Chondrocyte (in vitro differentiated cells): ENCODE measurements around the gene DPY19L1. TPM values are rescaled to one million over a fixed set of nuclear protein-coding genes. Genes with fewer than 3 reads are reported as not detected.
A peak's percentile ranks its signal among the peaks of the same experiment; 100 is the strongest.
"Not testable (repeated sequence)": the region's sequence is repeated elsewhere in the genome, so short reads cannot be mapped to it uniquely, and the experiment has no call there.

Source experiments
- DNase-seq: peaks from one replicate; pipeline ENCODE4 v3.0.0; 2021; ENCODE audit warnings: mixed read lengths, low spot score
- H3K27ac Mint-ChIP-seq: one replicate; pipeline ENCODE4 v1.8.0; 2021; ENCODE audit warnings: mild to moderate bottlenecking, moderate library complexity, mixed read lengths; ENCODE audit not compliant: unreplicated experiment
- H3K27me3 Mint-ChIP-seq: 2 replicates; pipeline ENCODE4 v1.8.0; 2021; ENCODE audit warnings: low read depth, mixed read lengths
- H3K36me3 Mint-ChIP-seq: 2 replicates; pipeline ENCODE4 v1.8.0; 2021; ENCODE audit warnings: low read depth, mixed read lengths
- H3K4me1 Mint-ChIP-seq: 2 replicates; pipeline ENCODE4 v1.8.0; 2021; ENCODE audit warnings: low read depth, mild to moderate bottlenecking, mixed read lengths
- H3K4me3 Mint-ChIP-seq: one replicate; pipeline ENCODE4 v1.8.0; 2021; ENCODE audit warnings: mild to moderate bottlenecking, moderate library complexity, mixed read lengths; ENCODE audit not compliant: unreplicated experiment
- H3K9me3 Mint-ChIP-seq: 2 replicates; pipeline ENCODE4 v1.8.0; 2021; ENCODE audit warnings: low read depth, mixed read lengths
- CTCF ChIP-seq: fragments of 200-600 bp; sonication (generic); IDR thresholded peaks from 2 replicates; pipeline ENCODE4 v1.5.0; 2021; ENCODE audit warnings: antibody characterized with exemption, mild to moderate bottlenecking, moderate library complexity
- total RNA-seq: library from RNA; stranded (reverse); gene quantifications from 3 replicates; pipeline ENCODE4 v1.2.1, GENCODE V29; 2021

Gene DPY19L1
- total RNA-seq, 1 donor from 2014 or later, result 30.9 TPM

DNA sequence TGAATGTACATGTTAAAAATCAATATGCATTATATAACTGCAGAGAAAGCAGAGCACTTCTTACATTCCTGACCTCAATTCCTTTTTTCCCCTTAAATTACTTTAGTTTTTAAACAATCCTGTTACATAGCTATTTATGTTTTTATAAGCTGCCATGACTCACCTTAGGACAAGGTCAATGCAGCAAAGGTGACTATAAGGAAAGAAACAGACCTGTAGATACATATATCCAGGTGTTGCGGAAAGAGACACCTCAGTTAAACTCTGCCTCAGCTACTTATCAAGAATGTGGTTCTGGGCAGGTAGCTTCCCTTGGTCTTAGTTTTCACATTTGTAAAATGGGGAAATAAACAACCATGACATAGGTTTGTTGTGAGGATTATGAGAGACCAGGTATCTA is 105.5 kb downstream of the DPY19L1 start:
- no peaks in the 10 kb centered on the region for H3K9me3 Mint-ChIP-seq

GRCh38 chr7:34929783-34930182 is 107.5 kb downstream of the DPY19L1 start:
- not testable (repeated sequence) for H3K4me3 Mint-ChIP-seq, H3K27ac Mint-ChIP-seq, H3K27me3 Mint-ChIP-seq, DNase-seq, H3K4me1 Mint-ChIP-seq, H3K9me3 Mint-ChIP-seq
- peaks cover 13% of the 10 kb centered on the region for H3K36me3 Mint-ChIP-seq

More for the DNA sequence above, 105.5 kb downstream of the DPY19L1 start:
- Mint-ChIP-seq H3K36me3 (peaks cover 10% of the 10 kb centered on the region), H3K4me3 (no peak overlapping the region), H3K27me3 (no peaks in the 10 kb centered on the region), H3K27ac (no peak overlapping the region), H3K4me1 (peaks cover 4% of the 10 kb centered on the region)
- DNase-seq, result no peak
- TF ChIP-seq CTCF, result no peak

- no peaks in the 10 kb centered on the region for H3K27me3 Mint-ChIP-seq
- DNase-seq, result no peak
- H3K4me1 Mint-ChIP-seq, result no peaks in the 10 kb centered on the region
- peaks cover 11% of the 10 kb centered on the region for H3K36me3 Mint-ChIP-seq
- H3K27ac Mint-ChIP-seq, result no peak overlapping the region
- H3K9me3 Mint-ChIP-seq, result peaks cover 7% of the 10 kb centered on the region
- no peak overlapping the region for H3K4me3 Mint-ChIP-seq
- TF ChIP-seq CTCF, result no peak
Observed at GRCh38 chr7:34928560-34928959, 108.7 kb downstream of the DPY19L1 start.

DNA sequence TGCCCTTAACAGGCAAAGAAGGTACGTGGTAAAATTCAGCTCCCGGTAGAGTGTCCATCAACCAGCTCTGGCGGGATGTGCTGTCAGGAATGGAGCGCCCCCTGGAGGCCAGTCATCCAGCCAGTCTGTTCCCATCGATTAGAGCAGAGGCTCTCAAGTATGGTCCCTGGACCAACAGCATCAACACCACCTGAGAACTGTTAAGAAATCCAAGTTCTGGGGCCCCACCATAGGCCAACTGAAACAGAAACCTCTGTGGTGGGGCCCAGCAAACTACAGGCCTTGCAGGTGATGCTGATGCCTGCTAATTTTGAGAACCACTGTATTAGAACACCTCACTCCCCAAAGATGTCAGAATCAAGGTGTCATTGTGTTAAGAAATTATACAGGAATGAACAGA is 109.2 kb downstream of the DPY19L1 start:
- peak; percentile 73 for TF ChIP-seq CTCF
- H3K27ac Mint-ChIP-seq, result no peak overlapping the region
- no peak for DNase-seq
- H3K36me3 Mint-ChIP-seq, result peaks cover 8% of the 10 kb centered on the region
- H3K4me1 Mint-ChIP-seq, result no peaks in the 10 kb centered on the region
- no peak overlapping the region for H3K4me3 Mint-ChIP-seq
- no peaks in the 10 kb centered on the region for H3K27me3 Mint-ChIP-seq
- peaks cover 10% of the 10 kb centered on the region for H3K9me3 Mint-ChIP-seq

GRCh38 chr7:34920470-34920869 is 116.8 kb downstream of the DPY19L1 start:
- not testable (repeated sequence) for H3K27ac Mint-ChIP-seq, H3K4me1 Mint-ChIP-seq, H3K36me3 Mint-ChIP-seq, H3K4me3 Mint-ChIP-seq, DNase-seq, H3K27me3 Mint-ChIP-seq
- peaks cover 19% of the 10 kb centered on the region for H3K9me3 Mint-ChIP-seq

- not testable (repeated sequence) for H3K4me1 Mint-ChIP-seq, DNase-seq, H3K27me3 Mint-ChIP-seq, H3K27ac Mint-ChIP-seq, H3K36me3 Mint-ChIP-seq, H3K4me3 Mint-ChIP-seq
- peaks cover 23% of the 10 kb centered on the region for H3K9me3 Mint-ChIP-seq
Observed at GRCh38 chr7:34919038-34919437, 118.2 kb downstream of the DPY19L1 start.

DNA sequence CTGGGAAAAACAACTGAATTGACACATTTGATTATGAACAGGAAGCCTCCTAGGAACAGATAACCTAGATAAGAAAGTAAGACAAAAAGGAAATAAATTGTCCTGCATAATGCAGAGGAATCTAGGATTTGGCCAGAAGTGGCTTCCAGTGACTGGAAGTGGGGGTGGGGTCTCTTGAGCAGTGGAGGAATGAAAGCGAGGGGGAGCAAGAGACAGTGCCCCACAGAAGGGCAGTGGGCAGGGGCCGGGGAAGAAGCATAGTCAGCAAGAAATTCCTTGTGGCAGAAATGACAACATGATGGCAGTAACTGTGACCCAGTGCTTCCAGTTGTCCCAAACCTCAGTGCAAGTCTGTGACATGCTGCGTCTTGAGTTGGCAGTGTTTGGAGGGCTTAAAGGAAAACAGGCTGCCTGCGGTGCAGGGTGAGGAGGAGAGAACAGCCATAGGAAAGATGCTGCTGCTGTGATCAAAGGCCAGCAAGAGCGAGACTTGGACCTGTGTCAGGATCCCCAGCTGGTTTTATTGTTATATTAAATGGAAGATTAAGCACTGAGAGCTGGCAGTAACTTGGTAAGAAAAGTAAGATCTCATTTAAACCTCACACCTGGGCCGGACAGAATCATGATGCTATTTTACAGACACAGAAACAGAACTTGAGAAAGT is 119.0 kb downstream of the DPY19L1 start:
- H3K9me3 Mint-ChIP-seq, result peaks cover 21% of the 10 kb centered on the region
- not testable (repeated sequence) for DNase-seq, H3K4me1 Mint-ChIP-seq, H3K36me3 Mint-ChIP-seq, H3K27me3 Mint-ChIP-seq, H3K4me3 Mint-ChIP-seq, H3K27ac Mint-ChIP-seq

GRCh38 chr7:34917515-34917914 is 119.8 kb downstream of the DPY19L1 start:
- not testable (repeated sequence) for H3K27me3 Mint-ChIP-seq, H3K36me3 Mint-ChIP-seq, DNase-seq, H3K4me1 Mint-ChIP-seq, H3K4me3 Mint-ChIP-seq, H3K27ac Mint-ChIP-seq
- peaks cover 18% of the 10 kb centered on the region for H3K9me3 Mint-ChIP-seq
